GM19023 (cell line): ENCODE results near the gene SSH3.
"Not testable (repeated sequence)": the region's sequence is repeated elsewhere in the genome, so short reads cannot be mapped to it uniquely, and the experiment has no call there.

Source experiments
- ATAC-seq: cut with Tn5 transposase; IDR thresholded peaks from one replicate; pipeline ENCODE4 v1.9.1; 2021; ENCODE audit warnings: mild to moderate bottlenecking, moderate library complexity; ENCODE audit not compliant: unreplicated experiment

SSH3 gene

GRCh38 chr11:67310246-67311050 lies 7.1 kb downstream of the SSH3 start:
- ATAC-seq = no peak

- no peak for ATAC-seq
These were observed 7.8 kb downstream of the SSH3 start for GRCh38 chr11:67311051-67311555.

DNA sequence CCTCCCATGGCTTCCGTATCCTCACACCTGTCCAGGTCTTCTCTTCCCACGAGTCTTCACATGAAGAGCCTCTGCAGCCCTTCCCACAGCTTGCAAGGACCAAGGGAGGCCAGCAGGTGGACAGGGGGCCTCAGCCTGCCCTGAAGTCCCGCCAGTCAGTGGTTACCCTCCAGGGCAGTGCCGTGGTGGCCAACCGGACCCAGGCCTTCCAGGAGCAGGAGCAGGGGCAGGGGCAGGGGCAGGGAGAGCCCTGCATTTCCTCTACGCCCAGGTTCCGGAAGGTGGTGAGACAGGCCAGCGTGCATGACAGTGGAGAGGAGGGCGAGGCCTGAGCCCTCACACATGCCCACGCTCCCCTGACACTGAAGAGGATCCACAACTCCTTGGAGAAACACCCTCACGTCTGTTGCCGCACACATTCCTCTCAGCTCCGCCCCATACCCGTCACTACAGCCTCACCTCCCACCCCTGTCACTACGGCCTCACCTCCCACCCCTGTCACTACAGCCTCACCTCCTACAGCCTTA lies 8.3 kb downstream of the SSH3 start:
- no peak for ATAC-seq

DNA sequence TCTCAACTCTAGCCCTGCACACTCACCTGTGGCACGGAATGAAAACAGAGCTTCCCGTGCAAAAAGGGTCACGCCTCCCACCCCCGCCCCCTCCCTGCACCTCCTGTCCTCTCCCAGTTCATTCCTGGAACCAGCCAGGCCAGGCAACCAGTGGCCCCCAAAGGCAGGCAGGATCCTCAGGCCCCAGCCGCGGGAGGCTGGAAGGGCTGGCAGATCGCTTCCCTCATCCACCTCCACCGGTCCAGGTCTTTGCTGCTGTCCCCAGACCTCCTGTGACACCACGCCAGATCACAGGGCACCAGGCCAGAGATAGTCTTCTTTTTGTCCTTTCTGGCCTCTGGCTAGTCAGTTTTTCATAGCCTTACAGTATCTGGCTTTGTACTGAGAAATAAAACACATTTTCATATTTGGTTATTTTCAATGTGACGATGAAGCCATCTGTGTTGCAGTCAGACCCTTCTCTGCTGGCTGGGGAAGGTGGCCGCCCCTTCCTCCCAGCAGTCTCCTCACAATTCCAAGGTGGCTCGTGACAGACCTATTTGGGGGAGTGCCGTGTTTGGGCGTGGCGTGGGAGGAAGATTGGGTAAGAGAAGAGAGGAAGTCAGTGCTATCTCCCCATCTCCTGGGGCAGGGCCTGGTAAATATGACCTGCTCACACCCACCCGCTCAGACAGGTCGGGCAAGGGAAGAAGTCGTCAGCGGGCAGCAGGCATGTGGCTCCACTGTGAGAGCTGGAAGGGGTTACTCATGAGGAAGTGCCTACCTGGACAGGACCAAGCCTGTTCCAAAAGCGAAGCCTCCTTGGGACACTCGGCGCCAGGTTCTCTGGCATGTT lies 9.1 kb downstream of the SSH3 start:
- ATAC-seq = no peak

- no peak for ATAC-seq
These were observed 10.0 kb downstream of the SSH3 start for GRCh38 chr11:67313125-67313890.

- ATAC-seq = no peak
These were observed 10.9 kb downstream of the SSH3 start for GRCh38 chr11:67314218-67314617.

- no peak for ATAC-seq
These were observed 12.1 kb downstream of the SSH3 start for GRCh38 chr11:67315325-67315909.

- ATAC-seq = no peak
These were observed 13.5 kb downstream of the SSH3 start for GRCh38 chr11:67316882-67317204.

DNA sequence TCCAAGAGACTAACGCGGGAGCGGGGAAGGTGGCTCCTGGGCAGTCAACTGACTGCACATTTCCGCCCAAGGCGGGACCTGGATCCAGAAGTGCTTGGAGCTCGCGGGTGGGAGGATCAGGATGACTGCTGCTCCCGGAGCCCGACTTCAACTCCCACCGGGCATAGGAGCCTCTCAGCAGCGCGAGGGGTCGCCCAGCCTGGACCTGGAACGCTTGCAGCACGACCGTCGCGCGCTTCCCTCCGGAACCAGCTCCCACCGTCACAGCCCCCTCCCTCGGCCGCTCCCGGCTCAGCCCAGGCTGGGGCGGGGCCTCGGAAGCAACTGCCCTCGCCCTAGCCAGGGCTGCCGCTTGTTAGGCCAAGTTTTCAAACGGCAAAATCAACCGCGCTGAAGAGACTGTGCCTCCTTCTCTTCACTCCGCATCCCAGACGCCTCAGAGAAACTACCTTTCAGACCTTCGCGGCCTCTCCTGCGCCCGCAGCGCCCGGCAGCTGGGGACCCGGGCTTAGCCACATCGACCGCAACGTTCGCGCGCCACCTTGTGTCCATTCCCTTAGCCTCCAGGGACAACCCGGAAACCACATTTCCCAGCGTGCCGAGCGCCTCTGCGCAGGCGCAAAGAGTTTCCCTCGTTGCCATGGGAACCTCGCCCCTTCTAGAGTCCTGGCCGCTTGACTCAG lies 14.0 kb downstream of the SSH3 start:
- peak; percentile 76 for ATAC-seq

- ATAC-seq = no peak
These were observed 14.7 kb downstream of the SSH3 start for GRCh38 chr11:67317888-67318555.

- not testable (repeated sequence) for ATAC-seq
These were observed 15.5 kb downstream of the SSH3 start for GRCh38 chr11:67318876-67319275.

DNA sequence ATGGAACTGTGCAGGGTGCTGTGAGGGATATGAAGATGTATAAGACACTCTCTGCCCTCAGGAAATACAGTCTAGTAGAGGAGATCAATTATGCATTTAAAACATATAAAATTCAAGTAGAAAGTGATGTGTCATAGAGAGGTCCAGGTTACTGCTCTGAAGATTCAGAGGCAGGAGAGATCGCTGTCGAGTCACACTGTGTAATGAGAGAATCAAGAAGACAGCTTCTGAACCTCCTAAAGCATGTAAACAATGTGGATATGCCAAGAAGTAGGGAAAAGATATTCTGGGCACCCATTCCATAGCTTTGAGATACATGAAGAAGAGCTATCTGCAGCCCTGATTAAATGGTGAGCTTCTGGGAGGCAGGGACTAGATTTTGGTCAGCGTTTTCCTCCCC lies 16.7 kb downstream of the SSH3 start:
- ATAC-seq = no peak

DNA sequence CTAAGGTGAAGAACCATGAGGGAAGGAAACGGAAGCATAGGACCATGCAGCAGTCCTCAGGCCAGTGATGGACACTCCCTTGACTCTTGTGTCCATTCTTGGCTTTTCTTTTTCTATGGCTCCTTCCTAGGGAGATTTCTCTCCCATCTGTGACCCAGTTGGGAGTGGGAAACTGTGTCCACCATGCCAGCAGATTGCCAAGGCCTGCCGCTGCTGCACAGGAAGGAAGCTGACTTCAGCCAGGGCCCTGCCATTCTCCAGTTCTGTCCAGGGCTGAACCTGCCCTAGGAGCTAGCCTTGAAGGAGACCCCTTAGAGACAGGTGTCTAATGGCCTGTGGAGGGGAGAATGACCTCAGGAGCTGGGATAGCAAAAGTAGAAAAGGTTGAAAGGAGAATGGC lies 17.4 kb downstream of the SSH3 start:
- no peak for ATAC-seq

GRCh38 chr11:67321313-67321871 lies 18.1 kb downstream of the SSH3 start:
- no peak for ATAC-seq

GRCh38 chr11:67322049-67322448 lies 18.7 kb downstream of the SSH3 start:
- ATAC-seq = no peak

- no peak for ATAC-seq
These were observed 20.2 kb downstream of the SSH3 start for GRCh38 chr11:67323526-67323925.

DNA sequence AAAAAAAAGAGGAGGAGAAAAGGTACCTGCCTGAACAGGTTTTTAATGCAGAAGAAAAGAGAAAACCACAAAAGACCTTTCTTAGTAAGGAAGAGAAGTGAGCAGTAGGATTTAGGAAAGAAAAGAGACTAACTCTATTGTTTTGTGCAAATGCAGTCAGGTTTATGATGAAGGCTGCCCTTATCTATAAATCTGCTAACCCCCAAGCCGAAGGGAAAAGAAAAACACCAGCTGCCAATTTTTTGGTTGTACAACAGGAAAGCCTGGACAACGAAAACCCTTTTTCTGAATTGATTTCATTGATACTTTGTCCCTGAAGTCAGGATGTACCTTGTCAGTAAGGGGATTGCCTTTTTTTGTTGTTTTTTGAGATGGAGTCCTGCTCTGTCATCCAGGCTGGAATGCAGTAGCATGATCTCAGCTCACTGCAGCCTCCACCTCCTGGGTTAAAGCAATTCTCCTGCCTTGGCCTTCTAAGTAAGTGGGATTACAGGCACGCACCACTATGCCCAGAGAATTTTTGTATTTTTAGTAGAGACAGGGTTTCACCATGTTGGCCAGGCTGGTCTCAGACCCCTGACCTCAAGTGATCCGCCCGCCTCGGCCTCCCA lies 28.9 kb downstream of the SSH3 start:
- no peak for ATAC-seq

- no peak for ATAC-seq
These were observed 33.9 kb downstream of the SSH3 start for GRCh38 chr11:67337257-67337656.

- no peak for ATAC-seq
These were observed 40.9 kb downstream of the SSH3 start for GRCh38 chr11:67344264-67344663.
